SK-N-SH treated with all-trans-retinoic acid at 6 μM for 48 hours (cell line): ENCODE measurements around the gene PLAAT1.

Experiments
- ATAC-seq: fragments of 200-7000 bp; cut with Tn5 transposase; 3 replicates; pipeline ENCODE4 v1.9.1; 2020; ENCODE audit warnings: mild to moderate bottlenecking, moderate library complexity
- ARNTL ChIP-seq: fragments of 450-650 bp; formaldehyde crosslinking; IDR thresholded peaks from 2 replicates; pipeline ENCODE4 v1.5.0; 2020; ENCODE audit warnings: low read depth, mild to moderate bottlenecking, moderate library complexity, borderline replicate concordance
- BACH2 ChIP-seq: fragments of 250-450 bp; sonication (Bioruptor Pico); IDR thresholded peaks from 2 replicates; pipeline ENCODE4 v1.9.0; 2021; ENCODE audit warnings: mild to moderate bottlenecking, borderline replicate concordance
- CSRNP3 ChIP-seq: fragments of 250-450 bp; sonication (Bioruptor Pico); IDR thresholded peaks from 2 replicates; pipeline ENCODE4 v1.5.1; 2021; ENCODE audit warnings: mild to moderate bottlenecking, moderate library complexity
- ESRRG ChIP-seq: fragments of 250-450 bp; sonication (Bioruptor Pico); IDR thresholded peaks from 2 replicates; pipeline ENCODE4 v1.6.1; 2021; ENCODE audit warnings: mild to moderate bottlenecking
- GLIS3 ChIP-seq: fragments of 250-450 bp; sonication (Bioruptor Pico); IDR thresholded peaks from 2 replicates; pipeline ENCODE4 v1.5.0; 2020; ENCODE audit warnings: mild to moderate bottlenecking, moderate library complexity
- ISL1 ChIP-seq: fragments of 250-450 bp; sonication (Bioruptor Pico); IDR thresholded peaks from 2 replicates; pipeline ENCODE4 v2.1.2; 2022; ENCODE audit warnings: mild to moderate bottlenecking, moderate library complexity
- OSR1 ChIP-seq: fragments of 250-450 bp; sonication (Bioruptor Pico); IDR thresholded peaks from 2 replicates; pipeline ENCODE4 v1.8.0; 2022; ENCODE audit warnings: moderate library complexity, mild to moderate bottlenecking, inconsistent platforms
- PATZ1 ChIP-seq: fragments of 250-450 bp; sonication (Bioruptor Pico); IDR thresholded peaks from 2 replicates; pipeline ENCODE4 v1.8.0; 2020; ENCODE audit warnings: mild to moderate bottlenecking, moderate library complexity, borderline replicate concordance
- POU6F1 ChIP-seq: fragments of 250-450 bp; sonication (Bioruptor Pico); IDR thresholded peaks from 2 replicates; pipeline ENCODE4 v1.8.0; 2021; ENCODE audit warnings: low read depth, mild to moderate bottlenecking, moderate library complexity, borderline replicate concordance
- PPARA ChIP-seq: fragments of 250-450 bp; sonication (Bioruptor Pico); IDR thresholded peaks from 2 replicates; pipeline ENCODE4 v1.5.0; 2020; ENCODE audit warnings: mild to moderate bottlenecking, borderline replicate concordance
- RARB ChIP-seq: fragments of 250-450 bp; sonication (Bioruptor Pico); IDR thresholded peaks from 2 replicates; pipeline ENCODE4 v1.8.0; 2021; ENCODE audit warnings: mild to moderate bottlenecking, moderate library complexity
- SNAI2 ChIP-seq: fragments of 250-450 bp; sonication (Bioruptor Pico); IDR thresholded peaks from 2 replicates; pipeline ENCODE4 v1.5.0; 2020; ENCODE audit warnings: mild to moderate bottlenecking, moderate library complexity
- TCF4 ChIP-seq: fragments of 250-450 bp; sonication (Bioruptor Pico); IDR thresholded peaks from 2 replicates; pipeline ENCODE4 v1.8.0; 2021; ENCODE audit warnings: mild to moderate bottlenecking, moderate library complexity, borderline replicate concordance
- TOX ChIP-seq: fragments of 250-450 bp; sonication (Bioruptor Pico); IDR thresholded peaks from 2 replicates; pipeline ENCODE4 v1.8.0; 2021; ENCODE audit warnings: mild to moderate bottlenecking, moderate library complexity, borderline replicate concordance
- TSHZ2 ChIP-seq: fragments of 250-450 bp; sonication (Bioruptor Pico); IDR thresholded peaks from 2 replicates; pipeline ENCODE4 v1.5.0; 2020; ENCODE audit warnings: mild to moderate bottlenecking, moderate library complexity
- ZC3H10 ChIP-seq: fragments of 250-450 bp; sonication (Bioruptor Pico); IDR thresholded peaks from 2 replicates; pipeline ENCODE4 v1.5.1; 2021; ENCODE audit warnings: mild to moderate bottlenecking, moderate library complexity
- ZFP3 ChIP-seq: fragments of 250-450 bp; sonication (Bioruptor Pico); IDR thresholded peaks from 2 replicates; pipeline ENCODE4 v1.5.0; 2020; ENCODE audit warnings: mild to moderate bottlenecking, moderate library complexity
- ZFP30 ChIP-seq: fragments of 450-650 bp; formaldehyde crosslinking; IDR thresholded peaks from 2 replicates; pipeline ENCODE4 v1.5.0; 2022; ENCODE audit warnings: mild to moderate bottlenecking, moderate library complexity
- ZNF565 ChIP-seq: fragments of 450-650 bp; formaldehyde crosslinking; conservative IDR thresholded peaks from 2 replicates; pipeline ENCODE4 v1.5.0; 2020; ENCODE audit warnings: low read depth, mild to moderate bottlenecking, moderate library complexity
- ZNF70 ChIP-seq: fragments of 450-650 bp; formaldehyde crosslinking; IDR thresholded peaks from 2 replicates; pipeline ENCODE4 v1.5.0; 2020; ENCODE audit warnings: mild to moderate bottlenecking, moderate library complexity

The PLAAT1 gene

GRCh38 chr3:193225302-193226125, 15.5 kb upstream of the PLAAT1 start:
- TF ChIP-seq POU6F1 (CRISPR knock-in tag) (no peak), GLIS3 (CRISPR knock-in tag) (no peak), ESRRG (CRISPR knock-in tag) (no peak), TSHZ2 (CRISPR knock-in tag) (no peak), ZC3H10 (CRISPR knock-in tag) (no peak)
- ATAC-seq = no peak

- no peak for TF ChIP-seq SNAI2
- TF ChIP-seq PPARA = no peak
- ATAC-seq = no peak
These were observed 12.8 kb upstream of the PLAAT1 start for GRCh38 chr3:193228206-193228605.

GRCh38 chr3:193229851-193230420, 11.1 kb upstream of the PLAAT1 start:
- TF ChIP-seq RARB (CRISPR knock-in tag) = no peak
- no peak for TF ChIP-seq ISL1
- TF ChIP-seq ESRRG (CRISPR knock-in tag) = no peak
- TF ChIP-seq BACH2 (CRISPR knock-in tag) = no peak
- no peak for TF ChIP-seq GLIS3 (CRISPR knock-in tag)
- no peak for TF ChIP-seq OSR1
- no peak for TF ChIP-seq ZFP3
- TF ChIP-seq ZNF565 (CRISPR knock-in tag) = no peak
- no peak for TF ChIP-seq SNAI2
- TF ChIP-seq ZNF70 = no peak
- no peak for ATAC-seq

GRCh38 chr3:193230610-193231009, 10.4 kb upstream of the PLAAT1 start:
- no peak for TF ChIP-seq TCF4
- no peak for TF ChIP-seq ESRRG (CRISPR knock-in tag)
- TF ChIP-seq ZC3H10 (CRISPR knock-in tag) = no peak
- no peak for TF ChIP-seq ZNF70
- TF ChIP-seq GLIS3 (CRISPR knock-in tag) = no peak
- no peak for TF ChIP-seq PATZ1 (CRISPR knock-in tag)
- no peak for TF ChIP-seq ISL1
- no peak for TF ChIP-seq TOX (CRISPR knock-in tag)
- TF ChIP-seq ZFP30 (CRISPR knock-in tag) = no peak
- TF ChIP-seq POU6F1 (CRISPR knock-in tag) = no peak
- no peak for TF ChIP-seq ZNF565 (CRISPR knock-in tag)
- no peak for TF ChIP-seq ZFP3
- no peak for TF ChIP-seq CSRNP3 (CRISPR knock-in tag)
- no peak for TF ChIP-seq ARNTL
- ATAC-seq = no peak
